ENCODE data around the gene CYP27C1.

The CYP27C1 gene

GRCh38 chr2:127146071-127146725, 73.9 kb downstream of the CYP27C1 start:
- H3K9ac ChIP-seq (ENCODE audit: low read depth, low read length), result no peak overlapping the region
- no peaks in the 10 kb centered on the region for H3K36me3 ChIP-seq (ENCODE audit: insufficient read depth, low read length)
- H3K4me1 ChIP-seq (ENCODE audit: insufficient read depth, low read length), result peaks cover 4% of the 10 kb centered on the region; the same call in 1 of the 2 replicates
- no peak overlapping the region for H3K27ac ChIP-seq (ENCODE audit: low read depth, low read length)
- H3K27me3 ChIP-seq (ENCODE audit: insufficient read depth, low read length), result no peaks in the 10 kb centered on the region
- peaks cover 2% of the 10 kb centered on the region; the same call in 1 of the 2 replicates for H3K9me3 ChIP-seq (ENCODE audit: insufficient read depth, low read depth, low read length)
- no peak overlapping the region for H3K4me3 ChIP-seq (ENCODE audit: low read length)
- 91% methylated on average over 18 of the region's 18 CpGs for WGBS

- H3K9ac ChIP-seq (ENCODE audit: low read depth, low read length), result no peak overlapping the region
- no peaks in the 10 kb centered on the region for H3K36me3 ChIP-seq (ENCODE audit: insufficient read depth, low read length)
- H3K27me3 ChIP-seq (ENCODE audit: insufficient read depth, low read length), result no peaks in the 10 kb centered on the region
- no peak overlapping the region for H3K27ac ChIP-seq (ENCODE audit: low read depth, low read length)
- peaks cover 2% of the 10 kb centered on the region; the same call in 1 of the 2 replicates for H3K9me3 ChIP-seq (ENCODE audit: insufficient read depth, low read depth, low read length)
- peaks cover 4% of the 10 kb centered on the region; the same call in 1 of the 2 replicates for H3K4me1 ChIP-seq (ENCODE audit: insufficient read depth, low read length)
- 93% methylated on average over 1 of the region's 1 CpG for WGBS
- H3K4me3 ChIP-seq (ENCODE audit: low read length), result no peak overlapping the region
Measured at GRCh38 chr2:127145280-127145895, 74.7 kb downstream of the CYP27C1 start.

DNA sequence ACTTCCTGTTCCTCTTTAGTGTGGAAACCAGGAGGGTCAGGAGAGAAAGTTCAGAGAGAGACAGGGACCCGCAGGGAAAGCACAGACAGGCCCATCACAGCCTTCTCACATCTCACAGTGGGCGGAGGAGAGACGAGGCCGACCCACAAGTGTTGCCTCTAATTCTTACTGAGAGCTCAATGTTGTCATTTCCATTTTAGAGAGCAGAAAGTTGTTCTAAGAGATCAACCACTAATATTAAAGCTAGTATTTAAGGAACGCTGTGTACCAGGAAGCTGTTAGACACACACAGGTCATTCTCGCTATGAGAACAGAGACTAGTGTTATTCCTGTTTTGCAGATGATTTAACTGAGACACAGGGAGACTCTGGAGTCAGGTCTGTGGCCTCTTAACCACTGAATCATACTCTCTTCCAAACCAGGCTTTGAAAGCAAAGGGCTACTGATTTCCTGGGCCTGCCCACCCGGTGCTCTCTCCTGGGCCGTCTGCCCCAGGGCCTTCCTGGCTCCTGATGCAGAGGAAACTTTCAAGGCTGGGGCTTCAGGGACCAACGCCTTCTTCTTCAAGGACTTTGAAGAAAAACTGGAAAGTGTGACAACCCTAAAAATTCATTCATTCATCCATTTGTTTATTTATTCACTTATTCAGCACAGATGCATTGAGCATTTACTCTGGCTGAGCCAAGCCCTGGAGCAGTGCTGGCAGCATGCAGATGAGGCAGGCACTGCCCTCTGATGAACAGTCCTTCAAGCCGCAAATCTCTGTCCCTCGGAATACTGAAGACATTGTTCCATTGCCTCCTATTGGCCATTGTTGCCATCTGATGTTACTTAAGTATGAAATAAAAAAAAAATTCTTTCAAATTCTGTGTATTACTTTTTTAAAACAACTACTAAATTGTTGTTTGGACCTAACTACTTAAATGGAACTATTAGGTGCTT, 76.0 kb downstream of the CYP27C1 start:
- H3K9ac ChIP-seq (ENCODE audit: low read depth, low read length), result no peak overlapping the region
- H3K27me3 ChIP-seq (ENCODE audit: insufficient read depth, low read length), result no peaks in the 10 kb centered on the region
- no peak overlapping the region for H3K4me3 ChIP-seq (ENCODE audit: low read length)
- H3K27ac ChIP-seq (ENCODE audit: low read depth, low read length), result no peak overlapping the region
- no peaks in the 10 kb centered on the region for H3K36me3 ChIP-seq (ENCODE audit: insufficient read depth, low read length)
- WGBS, result 87% methylated on average over 11 of the region's 11 CpGs
- peaks cover 4% of the 10 kb centered on the region; the same call in 1 of the 2 replicates for H3K4me1 ChIP-seq (ENCODE audit: insufficient read depth, low read length)
- H3K9me3 ChIP-seq (ENCODE audit: insufficient read depth, low read depth, low read length), result peaks cover 2% of the 10 kb centered on the region; the same call in 1 of the 2 replicates

DNA sequence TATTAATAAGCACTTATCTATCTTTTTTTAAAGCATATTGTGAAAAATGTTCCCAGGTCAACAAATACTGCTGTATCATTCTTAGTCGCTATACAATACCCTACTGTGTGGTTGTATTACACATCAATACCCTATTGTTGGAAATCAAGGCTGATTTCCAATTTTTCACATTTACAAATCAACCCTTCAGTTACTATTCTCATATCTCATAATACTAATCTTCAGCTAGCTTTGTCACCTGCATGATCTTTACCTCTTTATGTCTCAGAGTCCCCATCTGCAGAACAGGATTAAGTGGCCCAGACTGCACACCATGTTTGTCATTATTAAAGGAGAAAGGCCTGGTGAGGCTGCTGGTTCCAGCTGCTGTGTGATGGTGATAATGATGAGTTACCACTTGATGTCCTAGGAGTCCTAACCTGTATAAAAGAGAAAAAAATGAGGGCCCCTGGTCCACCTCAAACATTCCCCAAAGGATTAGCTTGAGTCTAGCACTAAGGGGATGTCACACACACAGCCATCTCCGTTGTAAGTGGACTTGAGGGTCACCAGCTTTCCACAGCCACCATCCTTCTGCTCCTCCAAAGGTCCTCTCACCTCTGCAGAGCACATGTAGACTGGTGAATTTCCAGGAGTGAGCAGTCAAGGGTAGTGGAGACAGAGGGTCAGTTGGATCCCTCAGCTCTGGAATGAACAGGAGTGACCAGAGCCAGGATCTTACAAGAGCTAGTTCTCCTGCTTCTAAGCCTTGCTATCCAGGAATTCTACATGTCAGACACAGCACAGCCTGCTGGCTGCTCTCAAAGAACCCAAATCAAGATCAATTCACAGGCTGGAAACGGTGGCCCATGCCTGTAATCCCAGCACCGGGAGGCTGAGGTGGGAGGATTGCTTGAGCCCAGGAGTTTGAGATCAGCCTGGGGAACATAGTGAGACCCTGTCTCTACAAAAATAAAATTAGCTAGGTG, 77.2 kb downstream of the CYP27C1 start:
- Histone ChIP-seq H3K27me3 (ENCODE audit: insufficient read depth, low read length) (no peaks in the 10 kb centered on the region), H3K4me3 (ENCODE audit: low read length) (no peak overlapping the region), H3K9ac (ENCODE audit: low read depth, low read length) (no peak overlapping the region), H3K27ac (ENCODE audit: low read depth, low read length) (no peak overlapping the region), H3K4me1 (ENCODE audit: insufficient read depth, low read length) (peaks cover 4% of the 10 kb centered on the region; the same call in 1 of the 2 replicates), H3K36me3 (ENCODE audit: insufficient read depth, low read length) (no peaks in the 10 kb centered on the region), H3K9me3 (ENCODE audit: insufficient read depth, low read depth, low read length) (peaks cover 3% of the 10 kb centered on the region; the same call in 1 of the 2 replicates)
- WGBS, result 93% methylated on average over 4 of the region's 4 CpGs

- 91% methylated on average over 13 of the region's 13 CpGs for WGBS
- Histone ChIP-seq H3K27me3 (ENCODE audit: insufficient read depth, low read length) (no peaks in the 10 kb centered on the region), H3K9me3 (ENCODE audit: insufficient read depth, low read depth, low read length) (peaks cover 3% of the 10 kb centered on the region; the same call in 1 of the 2 replicates), H3K36me3 (ENCODE audit: insufficient read depth, low read length) (no peaks in the 10 kb centered on the region), H3K4me3 (ENCODE audit: low read length) (no peak overlapping the region), H3K9ac (ENCODE audit: low read depth, low read length) (no peak overlapping the region), H3K27ac (ENCODE audit: low read depth, low read length) (no peak overlapping the region), H3K4me1 (ENCODE audit: insufficient read depth, low read length) (no peaks in the 10 kb centered on the region)
Measured at GRCh38 chr2:127140538-127140937, 79.6 kb downstream of the CYP27C1 start.

- Histone ChIP-seq H3K36me3 (ENCODE audit: insufficient read depth, low read length) (no peaks in the 10 kb centered on the region), H3K9me3 (ENCODE audit: insufficient read depth, low read depth, low read length) (peaks cover 3% of the 10 kb centered on the region; the same call in 1 of the 2 replicates), H3K9ac (ENCODE audit: low read depth, low read length) (no peak overlapping the region), H3K27ac (ENCODE audit: low read depth, low read length) (no peak overlapping the region), H3K27me3 (ENCODE audit: insufficient read depth, low read length) (no peaks in the 10 kb centered on the region), H3K4me3 (ENCODE audit: low read length) (no peak overlapping the region), H3K4me1 (ENCODE audit: insufficient read depth, low read length) (no peaks in the 10 kb centered on the region)
- 90% methylated on average over 2 of the region's 2 CpGs for WGBS
Measured at GRCh38 chr2:127139766-127140165, 80.3 kb downstream of the CYP27C1 start.

GRCh38 chr2:127138281-127138680, 81.8 kb downstream of the CYP27C1 start:
- 88% methylated on average over 12 of the region's 12 CpGs for WGBS

DNA sequence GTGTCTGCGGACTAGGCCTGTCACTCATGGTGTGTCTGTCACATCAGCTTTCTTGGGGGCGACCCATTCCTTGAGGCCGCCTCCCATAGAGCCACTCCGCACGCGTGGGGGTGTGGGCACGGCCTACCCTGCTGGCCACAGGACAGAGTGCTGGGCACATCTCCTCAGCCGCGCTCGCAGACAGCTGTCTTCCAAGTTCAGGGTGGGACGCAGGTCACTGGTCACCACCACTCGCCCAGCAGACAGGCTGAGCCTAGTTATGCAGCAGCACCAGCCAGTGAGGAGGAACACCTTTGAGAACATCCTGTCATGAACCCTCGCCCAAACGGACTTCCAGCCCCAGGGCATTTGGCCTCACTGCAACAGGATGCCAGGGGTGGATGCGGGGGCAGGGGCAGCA, 82.4 kb downstream of the CYP27C1 start:
- Histone ChIP-seq H3K36me3 (ENCODE audit: insufficient read depth, low read length) (no peaks in the 10 kb centered on the region), H3K4me1 (ENCODE audit: insufficient read depth, low read length) (no peaks in the 10 kb centered on the region), H3K9me3 (ENCODE audit: insufficient read depth, low read depth, low read length) (peaks cover 3% of the 10 kb centered on the region; the same call in 1 of the 2 replicates), H3K27me3 (ENCODE audit: insufficient read depth, low read length) (no peaks in the 10 kb centered on the region), H3K4me3 (ENCODE audit: low read length) (no peak overlapping the region), H3K27ac (ENCODE audit: low read depth, low read length) (no peak overlapping the region), H3K9ac (ENCODE audit: low read depth, low read length) (no peak overlapping the region)
- 94% methylated on average over 15 of the region's 15 CpGs for WGBS

More at GRCh38 chr2:127138281-127138680, 81.8 kb downstream of the CYP27C1 start:
- Histone ChIP-seq H3K27me3 (ENCODE audit: insufficient read depth, low read length) (no peaks in the 10 kb centered on the region), H3K4me3 (ENCODE audit: low read length) (no peak overlapping the region), H3K9ac (ENCODE audit: low read depth, low read length) (no peak overlapping the region), H3K4me1 (ENCODE audit: insufficient read depth, low read length) (no peaks in the 10 kb centered on the region), H3K9me3 (ENCODE audit: insufficient read depth, low read depth, low read length) (peaks cover 3% of the 10 kb centered on the region; the same call in 1 of the 2 replicates), H3K27ac (ENCODE audit: low read depth, low read length) (no peak overlapping the region), H3K36me3 (ENCODE audit: insufficient read depth, low read length) (no peaks in the 10 kb centered on the region)

DNA sequence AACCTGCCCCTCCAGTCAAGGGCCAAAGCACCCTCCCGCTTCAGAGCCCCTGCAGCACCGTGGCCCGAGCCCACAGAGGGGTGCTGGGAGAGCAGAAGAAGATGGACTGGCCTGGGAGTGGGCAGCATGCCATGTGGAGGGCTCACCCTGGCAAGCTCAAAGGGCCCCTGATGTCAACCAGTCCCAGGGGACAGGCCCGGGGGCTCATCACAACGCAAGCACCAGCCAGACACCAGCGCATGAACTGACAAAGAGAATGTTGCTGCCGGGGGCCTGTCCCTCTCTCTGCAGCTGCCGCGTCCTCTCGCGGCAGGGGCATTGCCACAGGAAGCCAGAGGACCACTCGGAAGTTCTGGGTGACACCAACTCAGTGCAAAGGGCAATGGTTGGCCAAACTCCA, 82.9 kb downstream of the CYP27C1 start:
- Histone ChIP-seq H3K4me1 (ENCODE audit: insufficient read depth, low read length) (no peaks in the 10 kb centered on the region), H3K4me3 (ENCODE audit: low read length) (no peak overlapping the region), H3K27me3 (ENCODE audit: insufficient read depth, low read length) (no peaks in the 10 kb centered on the region), H3K36me3 (ENCODE audit: insufficient read depth, low read length) (no peaks in the 10 kb centered on the region), H3K27ac (ENCODE audit: low read depth, low read length) (no peak overlapping the region), H3K9ac (ENCODE audit: low read depth, low read length) (no peak overlapping the region), H3K9me3 (ENCODE audit: insufficient read depth, low read depth, low read length) (peaks cover 3% of the 10 kb centered on the region; the same call in 1 of the 2 replicates)
- WGBS, result 92% methylated on average over 12 of the region's 12 CpGs
